ENCODE data around the gene ZSWIM2. TPM values are rescaled to one million over a fixed set of nuclear protein-coding genes. Genes with fewer than 3 reads are reported as not detected.
"Not testable (repeated sequence)": the region's sequence is repeated elsewhere in the genome, so short reads cannot be mapped to it uniquely, and the experiment has no call there.

The ZSWIM2 gene, protein sequence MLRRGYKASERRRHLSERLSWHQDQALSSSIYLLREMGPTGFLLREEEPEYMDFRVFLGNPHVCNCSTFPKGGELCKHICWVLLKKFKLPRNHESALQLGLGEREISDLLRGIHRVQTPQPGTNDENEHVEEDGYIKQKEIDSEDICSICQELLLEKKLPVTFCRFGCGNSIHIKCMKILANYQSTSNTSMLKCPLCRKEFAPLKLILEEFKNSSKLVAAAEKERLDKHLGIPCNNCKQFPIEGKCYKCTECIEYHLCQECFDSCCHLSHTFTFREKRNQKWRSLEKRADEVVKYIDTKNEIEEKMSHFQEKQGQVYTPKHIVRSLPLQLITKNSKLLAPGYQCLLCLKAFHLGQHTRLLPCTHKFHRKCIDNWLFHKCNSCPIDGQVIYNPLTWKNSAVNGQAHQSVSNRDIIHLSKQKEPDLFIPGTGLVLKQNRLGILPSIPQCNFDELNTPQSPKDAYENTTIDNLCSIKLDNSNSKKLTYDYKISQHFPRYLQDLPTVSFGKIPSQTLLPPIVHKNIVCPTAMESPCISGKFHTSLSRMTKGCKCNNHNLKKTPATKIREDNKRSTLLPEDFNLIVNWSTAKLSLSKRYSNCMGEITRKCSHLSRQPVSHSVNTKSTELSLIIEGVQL
- not detected for polyA plus RNA-seq (ENCODE audit: insufficient read length in 3 of 3)
- long read RNA-seq, donor 1, result 0 reads
- long read RNA-seq, donor 2, result 0 reads
- long read RNA-seq, donor 3, result 0 reads
- long read RNA-seq, donor 4, result 0 reads
- long read RNA-seq, donor 5, result 0 reads
- long read RNA-seq, donor 6, result 0 reads
- long read RNA-seq, donor 7, result 0 reads
- long read RNA-seq, donor 8, result 0 reads
- long read RNA-seq, donor 9, result 0 reads
- long read RNA-seq, donor 10, result 0 reads
- long read RNA-seq, donor 11, result 0 reads
- long read RNA-seq, donor 12, result 0 reads
- long read RNA-seq, donor 13, result 0 reads
- long read RNA-seq, donor 14, result 0 reads
- long read RNA-seq, donor 15, result 0 reads
- long read RNA-seq, donor 16, result 0 reads

DNA sequence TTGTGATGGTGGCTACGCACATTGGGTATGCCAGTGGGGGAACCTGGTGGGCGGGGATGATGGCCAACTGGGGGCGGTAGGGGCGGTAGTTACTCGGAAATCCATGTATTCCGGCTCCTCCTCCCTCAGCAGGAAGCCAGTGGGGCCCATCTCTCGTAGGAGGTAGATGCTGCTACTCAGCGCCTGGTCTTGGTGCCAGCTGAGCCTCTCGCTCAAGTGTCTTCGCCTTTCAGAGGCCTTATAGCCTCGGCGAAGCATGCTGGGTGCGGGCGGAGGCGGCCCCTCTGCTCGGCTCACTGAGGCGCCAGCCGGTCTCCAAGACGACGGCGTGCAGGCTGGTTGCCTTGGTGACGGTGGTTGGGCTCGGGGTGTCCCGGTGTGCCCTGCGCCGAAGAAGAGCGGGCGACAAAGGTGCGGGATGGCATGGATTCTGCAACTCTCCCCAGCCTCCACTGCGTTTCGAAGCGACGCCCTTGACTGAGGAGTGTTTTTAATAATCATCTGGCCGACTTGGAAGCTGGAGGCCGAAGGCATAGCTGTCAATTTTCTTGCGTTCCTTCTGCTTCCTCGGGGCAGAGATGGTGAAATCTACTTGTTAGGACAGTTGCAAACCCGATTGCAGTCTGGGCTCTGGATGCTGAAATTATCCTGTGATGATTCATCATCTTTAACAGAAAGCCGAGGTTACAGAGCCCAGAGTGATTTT, at the start of gene ZSWIM2:
Gene ZSWIM2 (minus strand): TSS at position 298 of the 706 bp plus-strand sequence. CDS start 40 bp downstream, at position 258.
- DNase-seq, result peak; percentile 70

DNA sequence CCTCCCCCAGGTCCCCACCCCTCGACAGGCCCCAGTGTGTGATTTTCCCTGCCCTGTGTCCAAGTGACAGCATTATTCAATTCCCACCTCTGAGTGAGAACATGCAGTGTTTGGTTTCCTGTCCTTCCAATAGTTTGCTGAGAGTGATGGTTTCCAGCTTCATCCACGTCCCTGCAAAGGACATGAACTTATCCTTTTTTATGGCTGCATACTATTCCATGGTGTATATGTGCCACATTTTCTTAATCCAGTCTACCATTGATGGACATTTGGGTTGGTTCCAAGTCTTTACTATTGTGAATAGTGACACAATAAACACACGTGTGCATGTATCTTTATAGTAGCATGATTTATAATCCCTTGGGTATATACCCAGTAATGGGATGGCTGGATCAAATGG, 47.2 kb upstream of the ZSWIM2 start:
- DNase-seq, result not testable (repeated sequence)

DNA sequence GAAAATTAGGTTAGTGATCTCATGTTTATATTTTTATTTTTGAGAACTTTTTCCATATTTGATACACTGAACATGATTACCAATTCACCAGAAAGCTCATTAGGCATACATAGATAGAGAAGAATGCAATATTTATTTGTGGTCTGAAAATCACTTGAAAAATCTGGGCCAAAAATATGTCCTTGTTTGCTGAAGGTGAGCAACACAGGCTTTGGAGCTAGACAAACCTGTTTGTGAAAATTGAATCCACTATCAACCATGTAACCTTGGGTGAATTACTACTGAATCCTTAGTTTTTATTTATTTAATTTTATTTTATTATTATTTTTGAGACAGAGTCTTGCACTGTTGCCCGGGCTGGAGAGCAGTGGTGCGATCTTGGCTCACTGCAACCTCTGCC, 46.5 kb upstream of the ZSWIM2 start:
- no peak for DNase-seq

DNA sequence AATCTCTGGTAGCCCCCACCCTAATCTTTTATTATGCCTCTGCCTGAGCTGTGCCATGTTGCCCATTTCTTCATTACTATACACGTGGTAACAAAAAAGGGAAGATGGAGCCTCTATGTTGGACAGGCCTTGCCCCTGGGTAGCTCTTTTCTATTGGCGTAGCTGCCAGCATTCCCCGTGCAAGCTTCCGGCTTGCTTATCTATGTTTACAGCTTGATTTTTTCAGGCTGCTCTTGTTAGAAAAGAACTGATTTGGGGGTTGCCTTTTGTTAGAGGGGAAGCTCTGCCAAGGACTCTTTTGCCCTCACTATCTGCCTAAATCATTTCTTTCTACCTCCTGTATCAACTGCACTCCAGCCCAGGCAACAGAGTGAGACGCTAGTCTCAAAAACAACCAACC, 45.5 kb upstream of the ZSWIM2 start:
- DNase-seq, result no peak

DNA sequence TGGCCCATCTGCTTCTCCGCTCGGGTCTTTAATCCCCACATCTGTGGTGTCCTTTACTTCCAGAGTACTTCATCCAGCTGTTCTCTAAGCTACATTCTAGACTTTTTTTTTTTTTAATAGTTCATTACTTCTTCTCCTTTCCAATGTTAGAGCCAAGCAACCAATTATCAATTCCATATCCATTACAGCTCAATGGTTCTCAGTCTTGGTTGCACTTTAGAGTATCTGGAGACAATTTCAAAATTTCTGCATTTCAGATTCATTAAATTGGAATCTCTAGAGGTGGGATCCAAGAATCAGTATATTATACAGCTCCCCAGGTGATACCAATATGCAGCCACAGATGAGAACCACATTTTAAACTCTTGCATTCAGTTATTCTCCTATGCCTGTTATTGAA, 43.9 kb upstream of the ZSWIM2 start:
- DNase-seq, result no peak

DNA sequence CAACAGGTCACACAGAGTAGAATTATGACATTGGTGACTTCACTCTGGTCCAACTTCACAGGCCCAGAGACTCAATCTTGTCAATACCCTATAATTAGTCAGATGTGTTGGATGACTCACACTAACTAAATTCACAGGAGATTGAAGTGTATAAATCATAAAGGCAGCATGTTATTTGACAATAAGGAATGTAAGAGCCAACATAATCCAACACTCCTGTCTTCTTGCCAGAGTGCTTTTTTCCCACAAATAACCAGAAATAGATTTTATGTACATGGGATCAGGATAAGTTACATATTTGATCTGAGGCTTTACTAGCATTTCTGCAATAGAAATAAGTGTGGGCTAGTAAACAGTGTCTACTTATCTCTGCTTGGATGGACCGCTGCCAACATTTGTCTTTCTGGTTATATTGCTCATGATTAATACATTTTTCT, 42.2 kb upstream of the ZSWIM2 start:
- DNase-seq, result no peak

DNA sequence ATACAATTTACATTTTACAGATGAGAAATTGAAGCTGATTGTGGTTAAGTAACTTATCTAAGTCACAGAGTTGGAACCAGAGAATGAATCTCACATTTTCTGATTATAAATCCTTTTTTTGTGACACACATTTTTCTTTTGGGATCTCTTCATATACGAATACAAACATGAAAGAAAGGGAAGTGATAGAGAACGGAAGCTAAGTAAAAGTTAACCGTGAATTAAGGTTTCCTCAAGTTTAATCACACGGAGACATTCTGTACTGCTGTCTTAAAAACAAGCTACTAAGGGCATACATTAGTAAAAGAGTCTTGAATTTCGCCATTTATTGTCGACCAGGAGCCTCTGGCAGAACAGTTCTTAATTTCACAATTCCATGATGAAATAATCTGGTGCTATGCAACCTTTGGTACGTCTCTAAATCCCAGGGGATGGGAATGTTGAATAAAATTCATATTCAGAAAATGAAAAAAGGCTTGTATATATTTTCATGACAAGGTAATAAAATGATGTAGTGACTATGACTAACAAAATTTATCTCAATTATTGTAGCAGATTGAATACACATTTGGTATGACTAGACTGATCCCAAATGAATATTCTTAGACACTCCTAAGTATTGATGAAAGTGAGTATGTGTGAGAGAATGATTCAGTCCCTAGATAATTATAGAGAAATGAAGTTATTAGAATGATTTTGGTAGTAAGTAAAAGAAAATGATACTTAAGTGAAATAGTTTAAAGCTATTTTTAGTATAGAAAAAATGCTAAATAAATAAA, 40.3 kb upstream of the ZSWIM2 start:
- DNase-seq, result no peak

DNA sequence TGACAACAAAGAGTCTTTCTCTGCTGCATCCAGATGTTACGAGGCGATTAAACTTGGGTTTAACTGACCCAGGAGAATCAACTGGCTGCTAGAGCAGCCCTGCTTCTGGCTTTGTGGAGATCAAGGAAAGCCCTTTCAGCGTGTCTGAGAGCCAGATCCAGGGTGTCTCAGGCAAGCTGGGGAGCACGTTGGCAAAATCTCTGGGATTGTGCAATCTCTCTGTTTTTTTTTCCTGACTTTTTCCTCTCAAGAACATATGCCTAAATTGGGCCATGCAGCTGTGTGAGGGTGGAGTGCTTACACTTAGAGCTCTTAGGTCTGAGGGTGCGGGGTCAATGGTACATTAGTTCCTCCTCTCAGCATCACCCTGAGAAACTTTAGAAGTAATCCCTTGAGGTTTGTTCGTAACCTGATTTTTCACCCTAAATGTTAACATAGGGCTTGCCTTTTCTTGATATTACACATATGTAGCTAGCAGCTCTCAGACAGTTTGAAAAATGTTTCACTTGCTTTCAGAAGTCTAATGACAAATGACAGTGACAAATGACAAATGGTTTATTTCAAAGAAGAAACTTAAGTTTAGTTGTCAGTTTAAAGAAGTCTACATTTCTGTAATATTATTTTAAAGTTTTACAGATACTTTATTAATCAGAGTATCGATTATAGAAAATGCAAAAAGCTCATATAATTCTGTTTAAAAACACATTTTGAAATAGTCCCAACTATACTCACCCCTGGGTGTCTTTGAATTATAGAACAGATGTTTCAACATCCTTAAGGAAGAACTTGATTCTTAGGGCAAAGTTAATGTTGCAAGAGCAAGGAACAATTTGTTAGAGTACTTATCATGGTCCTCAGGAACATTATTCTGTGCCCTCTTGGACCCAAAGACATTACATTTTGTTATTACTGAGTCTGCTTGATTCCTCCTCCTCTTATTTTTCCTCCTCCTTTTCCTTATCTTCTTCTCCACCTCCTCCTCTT, 38.4 kb upstream of the ZSWIM2 start:
- DNase-seq, result no peak

DNA sequence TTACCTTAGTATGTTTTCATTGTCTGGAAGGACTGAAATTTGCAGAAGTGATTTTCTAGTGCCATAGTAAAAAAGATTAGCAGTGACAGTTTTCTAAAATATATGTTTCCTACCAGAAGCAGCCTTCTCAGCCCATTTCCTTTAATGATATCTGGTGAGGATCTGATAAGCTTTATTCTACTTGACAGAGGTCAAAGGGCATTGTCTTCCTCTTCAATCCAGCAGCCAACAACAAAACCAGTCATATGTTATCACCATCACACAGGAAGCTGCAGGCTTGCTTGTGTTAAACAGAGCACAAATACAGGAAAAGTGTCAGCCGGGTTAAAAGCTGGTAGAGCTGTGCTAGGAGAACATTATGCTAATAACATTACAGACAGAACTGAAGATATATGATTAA, 35.6 kb upstream of the ZSWIM2 start:
- peak; percentile 16 for DNase-seq

DNA sequence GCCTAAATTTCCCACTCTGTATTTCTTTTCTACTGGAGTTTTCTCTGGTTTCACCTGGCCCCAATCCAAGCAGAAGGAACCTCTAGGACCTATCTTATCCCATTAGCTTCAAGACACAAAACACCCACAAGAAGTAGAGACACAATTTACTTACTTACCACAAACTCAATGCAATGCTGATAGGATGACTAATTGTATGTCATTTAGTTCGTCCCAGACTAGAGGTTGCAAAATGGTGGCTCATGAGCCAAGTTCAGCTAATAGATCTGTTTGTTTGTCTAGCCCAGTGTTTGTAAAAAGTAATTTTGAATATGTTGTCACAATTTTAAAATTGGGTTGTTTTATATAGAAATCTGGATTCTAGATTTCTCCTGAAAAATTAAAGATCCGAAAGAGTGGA, 34.7 kb upstream of the ZSWIM2 start:
- DNase-seq, result no peak

DNA sequence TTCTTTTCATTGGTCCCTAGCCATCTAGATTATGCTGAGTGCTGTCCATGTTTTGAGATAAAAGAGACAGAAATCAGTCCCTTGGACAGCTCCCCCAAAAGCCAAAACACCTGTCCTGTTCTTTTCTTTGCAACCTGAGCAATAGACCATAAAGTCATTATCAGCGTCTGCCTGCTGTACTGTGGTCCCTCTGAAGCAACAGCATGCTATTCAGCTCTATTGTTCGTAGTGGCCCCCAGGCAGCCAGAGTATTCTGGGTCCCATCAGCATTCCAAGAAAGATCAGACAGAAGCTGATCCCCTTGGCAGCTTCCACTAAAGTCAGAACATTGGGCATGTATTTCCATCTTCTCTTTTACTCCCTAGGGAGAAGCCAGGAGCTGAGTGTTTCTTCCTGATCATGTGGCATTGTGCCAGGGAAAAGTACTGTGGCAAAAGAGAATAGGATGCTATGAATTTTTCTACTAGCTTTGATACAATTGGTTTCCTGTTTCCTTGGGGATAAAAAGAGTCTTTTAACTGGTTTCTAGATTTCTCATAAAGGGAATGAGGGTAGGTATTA, 33.6 kb upstream of the ZSWIM2 start:
- no peak for DNase-seq

DNA sequence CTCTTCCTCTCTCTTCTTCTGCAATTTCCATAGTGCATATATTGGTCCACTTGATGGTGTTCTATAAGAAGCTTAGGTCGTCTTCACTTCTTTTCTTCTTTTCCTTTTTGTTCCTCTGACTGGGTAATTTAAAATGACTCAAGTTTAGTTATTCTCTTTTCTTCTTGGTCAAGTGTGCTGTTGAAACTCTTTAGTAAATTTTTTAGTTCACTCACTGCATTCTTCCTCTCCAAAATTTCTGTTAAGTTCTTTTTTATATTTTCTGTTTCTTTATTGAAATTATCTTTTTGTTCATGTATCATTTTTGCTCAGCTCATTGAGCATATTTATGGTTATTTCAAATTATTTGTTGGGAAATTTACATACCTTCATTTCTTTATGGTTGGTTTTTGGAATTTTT, 32.7 kb upstream of the ZSWIM2 start:
- no peak for DNase-seq

DNA sequence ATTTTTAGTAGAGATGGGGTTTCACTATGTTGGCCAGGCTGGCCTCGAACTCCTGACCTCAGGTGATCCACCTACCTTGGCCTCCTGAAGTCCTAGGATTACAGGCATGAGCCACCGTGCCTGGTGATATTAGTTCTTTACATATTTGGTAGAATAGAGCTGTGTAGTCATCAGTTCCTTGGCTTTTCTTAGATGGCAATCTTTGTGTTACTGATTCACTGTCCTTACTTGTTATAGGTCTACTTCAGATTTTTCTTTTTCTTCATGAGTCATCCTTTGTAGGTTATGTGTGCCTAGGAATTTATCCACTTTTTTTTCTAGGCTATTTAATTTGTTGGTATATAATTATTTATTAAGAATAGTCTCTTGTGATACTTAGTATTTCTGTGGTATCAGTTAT, 30.3 kb upstream of the ZSWIM2 start:
- no peak for DNase-seq

DNA sequence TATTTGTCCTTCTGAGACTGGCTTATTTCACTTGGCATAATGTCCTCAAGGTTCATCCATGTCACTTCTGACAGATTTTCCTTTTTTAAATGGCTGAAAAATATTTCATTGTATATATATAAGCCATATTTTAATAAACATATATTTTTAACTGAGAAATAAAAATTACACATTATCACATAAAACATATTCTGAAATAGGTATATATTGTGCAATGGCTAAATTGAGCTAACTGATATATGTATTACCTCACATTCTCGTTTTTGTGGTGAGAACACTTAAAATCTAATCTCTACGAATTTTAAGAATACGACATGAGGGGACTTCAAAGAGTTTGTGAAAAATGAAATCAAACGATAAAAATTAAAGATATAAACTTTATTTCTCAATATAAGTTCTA, 25.7 kb upstream of the ZSWIM2 start:
- DNase-seq, result no peak

DNA sequence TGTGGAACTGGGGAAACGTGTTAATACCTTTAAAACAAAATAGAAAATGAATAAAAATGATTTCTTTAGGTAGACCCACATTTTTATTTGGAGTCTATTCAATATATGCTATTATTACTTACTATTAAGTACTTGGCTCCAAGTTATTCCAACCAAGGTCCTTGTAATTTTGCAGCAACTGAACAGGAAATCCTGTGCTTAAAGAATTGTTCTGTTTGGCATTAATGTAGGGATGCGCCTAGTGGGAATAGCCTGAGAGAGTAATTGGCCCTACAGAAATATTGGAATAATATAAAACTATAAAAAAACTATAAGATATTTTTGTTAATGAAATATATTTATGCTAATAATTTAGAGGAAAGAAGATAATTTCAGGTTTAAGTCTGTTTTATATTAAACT, 22.9 kb upstream of the ZSWIM2 start:
- DNase-seq, result no peak

DNA sequence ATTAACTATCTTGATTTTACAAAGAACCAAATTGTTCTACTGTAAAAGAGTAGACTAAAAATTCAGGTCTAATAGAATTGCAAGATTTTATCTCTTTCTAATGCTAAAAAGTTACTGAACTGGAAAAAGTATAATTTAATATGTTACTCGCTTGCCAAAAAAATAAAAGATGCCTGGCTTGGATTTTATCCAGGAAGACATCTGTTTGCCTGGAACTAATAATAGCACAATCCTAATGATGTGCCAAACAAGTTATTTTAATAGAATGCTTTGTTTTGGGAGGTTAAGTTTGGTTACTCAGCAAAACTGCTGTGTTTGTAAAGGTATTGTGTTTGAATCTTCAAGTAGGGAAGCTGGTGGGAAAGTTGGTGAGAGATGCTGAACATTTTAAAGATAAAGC, 19.4 kb upstream of the ZSWIM2 start:
- peak; percentile 11 for DNase-seq

DNA sequence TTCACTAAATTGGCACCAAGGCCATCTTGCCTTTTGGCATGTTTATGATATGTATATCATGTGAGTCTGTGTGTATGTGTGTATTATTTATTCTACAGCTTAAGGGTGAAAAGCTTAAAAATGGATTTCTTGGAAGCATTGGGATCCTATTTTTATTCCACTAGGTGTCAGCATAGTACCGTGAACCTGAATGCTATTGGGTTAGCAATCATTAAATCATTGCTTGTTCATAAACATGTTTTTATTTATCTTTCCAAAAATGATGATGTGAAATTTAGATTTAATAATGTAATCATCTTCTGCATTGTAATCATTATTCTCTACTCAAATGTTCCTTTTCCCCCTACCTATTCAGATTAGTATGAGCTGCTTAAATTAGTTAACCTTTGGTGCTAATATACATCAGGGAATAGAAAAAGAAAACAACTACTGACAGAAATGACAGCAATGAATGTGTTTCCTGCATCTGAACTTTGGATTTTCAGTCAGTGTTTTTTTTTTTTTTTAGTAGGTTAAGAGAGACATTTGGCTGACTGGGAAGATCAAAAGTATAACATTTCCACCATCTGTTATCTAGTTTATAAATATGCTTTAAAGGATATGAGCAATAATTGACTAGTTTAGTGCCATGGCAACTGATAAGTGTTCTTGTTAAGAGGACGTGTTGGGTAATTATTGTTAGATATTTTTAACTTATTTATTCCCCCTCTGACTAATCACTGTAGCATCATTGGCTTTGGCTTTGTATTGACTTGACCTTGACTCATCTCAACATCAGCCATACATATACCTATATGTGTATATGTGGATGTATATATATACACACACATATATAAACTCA, 14.1 kb upstream of the ZSWIM2 start:
- DNase-seq, result peak; percentile 19

DNA sequence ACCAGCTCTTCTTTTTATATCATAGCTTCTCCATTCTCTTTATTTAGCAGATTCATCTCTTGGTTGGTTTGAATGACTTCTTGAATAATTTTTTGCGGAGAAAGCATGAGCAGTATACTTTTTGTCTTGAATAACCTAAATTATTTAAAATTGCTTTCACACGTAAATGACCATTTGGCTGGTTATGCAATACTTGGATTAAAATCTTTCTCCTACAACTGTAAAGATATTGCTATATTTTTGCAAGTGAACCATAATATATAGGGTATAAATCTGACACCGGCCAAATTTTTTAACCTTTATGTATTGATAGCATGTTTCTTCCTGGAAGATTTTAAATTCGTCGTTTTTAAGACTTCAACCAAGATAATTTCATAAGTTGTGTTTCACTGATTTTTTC, 6.2 kb upstream of the ZSWIM2 start:
- DNase-seq, result no peak

DNA sequence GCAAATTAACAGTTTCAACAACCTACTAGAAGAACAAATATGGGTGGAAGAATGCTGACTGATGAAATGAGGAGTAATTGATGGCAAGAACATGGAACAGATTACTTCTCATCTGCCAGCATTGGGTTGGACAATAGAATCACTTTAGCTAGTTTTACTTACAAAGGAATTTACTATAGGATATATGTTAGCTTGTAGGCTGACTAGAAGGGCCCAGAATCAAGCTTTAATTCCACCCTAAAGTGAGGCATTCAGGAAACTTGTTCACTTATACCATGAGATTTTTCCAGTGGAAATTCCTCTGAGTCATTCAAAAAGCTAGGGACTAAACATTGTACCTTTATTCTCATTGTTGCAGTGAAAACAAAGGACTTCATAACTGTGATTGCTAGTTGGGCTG, 5.0 kb upstream of the ZSWIM2 start:
- no peak for DNase-seq
